Keratinocyte (primary cell): Measurements from ENCODE around the gene KLHL1. TPM values are rescaled to one million over a fixed set of nuclear protein-coding genes. Genes with fewer than 3 reads are reported as not detected.

Experiments used
- DNase-seq: peaks from one replicate; pipeline ENCODE4 v3.0.0-alpha.2; 2011; ENCODE audit warnings: low read depth, missing footprints, low spot score
- FAIRE-seq: peaks from 2 replicates; lab custom pipeline; 2011; peaks lifted over from hg19 to GRCh38; lab: Jason Lieb, UNC
- H2AFZ ChIP-seq: 2 replicates; pipeline ENCODE4 v1.6.0; 2012; ENCODE audit warnings: low read length, control low read depth, inconsistent platforms; ENCODE audit not compliant: control insufficient read depth
- H3K27ac ChIP-seq: 2 replicates; pipeline ENCODE4 v1.5.1; 2011; ENCODE audit warnings: low read length; ENCODE audit not compliant: control insufficient read depth, insufficient read depth
- H3K27me3 ChIP-seq: 3 replicates; pipeline ENCODE4 v1.6.0; 2011; ENCODE audit warnings: low read length; ENCODE audit not compliant: control insufficient read depth, insufficient read depth; ENCODE audit errors: extremely low read depth
- H3K36me3 ChIP-seq, 2 experiments: 2 replicates in 1 of 2; 3 replicates in 1 of 2; pipeline ENCODE4 v1.5.1; 2011; ENCODE audit warnings: low read length in 2 of 2, mild to moderate bottlenecking in 1 of 2; ENCODE audit not compliant: control insufficient read depth in 2 of 2, insufficient read depth in 2 of 2; ENCODE audit errors: extremely low read depth in 1 of 2
- H3K4me1 ChIP-seq: 3 replicates; pipeline ENCODE4 v1.5.1; 2011; ENCODE audit warnings: low read length; ENCODE audit not compliant: control insufficient read depth, insufficient read depth; ENCODE audit errors: extremely low read depth
- H3K4me2 ChIP-seq: 3 replicates; pipeline ENCODE4 v1.6.0; 2011; ENCODE audit warnings: low read depth, low read length; ENCODE audit not compliant: control insufficient read depth, insufficient read depth; ENCODE audit errors: extremely low read depth
- H3K4me3 ChIP-seq, 3 experiments: fragments of 200-600 bp in 1 of 3; sonication (generic) in 1 of 3; 2 replicates in 2 of 3; 3 replicates in 1 of 3; pipeline ENCODE4 v1.5.1; 2011 to 2016; ENCODE audit warnings: low read length in 3 of 3, mild to moderate bottlenecking in 3 of 3, control low read depth in 2 of 3, inconsistent platforms in 1 of 3, low read depth in 1 of 3, mixed read lengths in 1 of 3, mixed run types in 1 of 3, moderate library complexity in 1 of 3; ENCODE audit not compliant: control insufficient read depth in 2 of 3, insufficient read depth in 2 of 3; ENCODE audit errors: extremely low read depth in 1 of 3
- H3K79me2 ChIP-seq: 2 replicates; pipeline ENCODE4 v1.6.0; 2012; ENCODE audit warnings: low read length; ENCODE audit not compliant: control insufficient read depth, insufficient read depth
- H3K9ac ChIP-seq: 3 replicates; pipeline ENCODE4 v1.6.0; 2011; ENCODE audit warnings: low read length; ENCODE audit not compliant: control insufficient read depth, insufficient read depth; ENCODE audit errors: extremely low read depth
- H3K9me1 ChIP-seq: 3 replicates; pipeline ENCODE4 v1.6.0; 2011; ENCODE audit warnings: low read length; ENCODE audit not compliant: control insufficient read depth, insufficient read depth; ENCODE audit errors: extremely low read depth
- H3K9me3 ChIP-seq: 2 replicates; pipeline ENCODE4 v1.5.1; 2012; ENCODE audit warnings: low read depth, low read length; ENCODE audit not compliant: control insufficient read depth
- H4K20me1 ChIP-seq: 3 replicates; pipeline ENCODE4 v1.6.0; 2011; ENCODE audit warnings: low read length; ENCODE audit not compliant: control insufficient read depth, insufficient read depth; ENCODE audit errors: extremely low read depth
- CTCF ChIP-seq, 3 experiments: IDR thresholded peaks in 1 of 3; conservative IDR thresholded peaks in 1 of 3; optimal IDR thresholded peaks in 1 of 3; 2 replicates in 2 of 3; 3 replicates in 1 of 3; pipeline versions ENCODE3 to v1.5.1; 2011; ENCODE audit warnings: low read length in 3 of 3, mild to moderate bottlenecking in 3 of 3, moderate library complexity in 2 of 3, control low read depth in 1 of 3, inconsistent platforms in 1 of 3; ENCODE audit not compliant: insufficient read depth in 2 of 3; ENCODE audit errors: extremely low read depth in 1 of 3
- EZH2 ChIP-seq: IDR thresholded peaks from one replicate; pipeline ENCODE4 v1.6.1; 2012; ENCODE audit warnings: inconsistent platforms, mild to moderate bottlenecking, low read length, moderate library complexity
- dilution Hi-C: fragments of 300-500 bp; cut with MboI; formaldehyde crosslinking; loops from one replicate; pipeline ENCODE4 v1.7.0; 2020; ENCODE audit warnings: low sequenced_read_pairs; ENCODE audit not compliant: extremely low pct_ligation_motif_present
- polyA plus RNA-seq, 5 experiments: library from polyadenylated mRNA; depleted of rRNA in 3 of 5; stranded (reverse) in 3 of 5; stranded (forward) in 1 of 5; unstranded in 1 of 5; fragments of >200 nt; gene quantifications; 1 replicate in 1 of 5; 2 replicates in 3 of 5; 3 replicates in 1 of 5; pipeline versions ENCODE4 v1.2.1 to v1.2.3, GENCODE V29; 2011 to 2012; ENCODE audit warnings: missing spikeins in 2 of 5, low read depth in 1 of 5, low replicate concordance in 1 of 5

KLHL1 gene
- polyA plus RNA-seq, 1 donor (not counting 4 experiments of a cell fraction or from before 2014, with no cell fraction given): not detected

GRCh38 chr13:69751259-69751658, 357.0 kb downstream of the KLHL1 start:
- H3K27ac ChIP-seq: no peak overlapping the region
- no peaks in the 10 kb centered on the region for H3K27me3 ChIP-seq
- no peaks in the 10 kb centered on the region for H3K79me2 ChIP-seq
- TF ChIP-seq EZH2: no peak
- no peak for TF ChIP-seq CTCF (optimal IDR thresholded peaks at IDR 0.05 in 1 of 3, IDR thresholded peaks at IDR 0.05 in 1 of 3, conservative IDR thresholded peaks at IDR 0.05 in 1 of 3; ENCODE audit: extremely low read depth in 1 of 3, insufficient read depth in 2 of 3, low read length in 3 of 3)
- H3K9ac ChIP-seq: no peak overlapping the region
- no peaks in the 10 kb centered on the region for H3K9me3 ChIP-seq
- no peak overlapping the region for H2AFZ ChIP-seq
- no peak overlapping the region for H3K4me3 ChIP-seq
- H3K4me2 ChIP-seq: no peak overlapping the region
- H3K36me3 ChIP-seq: no peaks in the 10 kb centered on the region
- H3K4me1 ChIP-seq: no peaks in the 10 kb centered on the region
- no peaks in the 10 kb centered on the region for H3K9me1 ChIP-seq
- H4K20me1 ChIP-seq: no peaks in the 10 kb centered on the region
- no peak for FAIRE-seq
- no peak for DNase-seq
- dilution Hi-C loops: no loop called here

GRCh38 chr13:69737129-69737935, 370.9 kb downstream of the KLHL1 start:
- no peak overlapping the region for H3K9ac ChIP-seq
- peaks cover 2% of the 10 kb centered on the region for H3K9me3 ChIP-seq
- no peak for FAIRE-seq
- no peaks in the 10 kb centered on the region for H3K79me2 ChIP-seq
- H3K4me3 ChIP-seq: no peak overlapping the region
- no peak overlapping the region for H3K27ac ChIP-seq
- no peaks in the 10 kb centered on the region for H3K27me3 ChIP-seq
- no peak overlapping the region for H2AFZ ChIP-seq
- TF ChIP-seq EZH2 (no peak), CTCF (optimal IDR thresholded peaks at IDR 0.05 in 1 of 3, IDR thresholded peaks at IDR 0.05 in 1 of 3, conservative IDR thresholded peaks at IDR 0.05 in 1 of 3; ENCODE audit: extremely low read depth in 1 of 3, insufficient read depth in 2 of 3, low read length in 3 of 3) (no peak)
- no peaks in the 10 kb centered on the region for H4K20me1 ChIP-seq
- DNase-seq: no peak
- no peaks in the 10 kb centered on the region for H3K36me3 ChIP-seq
- H3K4me2 ChIP-seq: no peak overlapping the region
- dilution Hi-C loops: no loop called here
- no peaks in the 10 kb centered on the region for H3K4me1 ChIP-seq
- H3K9me1 ChIP-seq: no peaks in the 10 kb centered on the region
